ENCODE measurements around the gene NACC2. TPM values are rescaled to one million over a fixed set of nuclear protein-coding genes. Genes with fewer than 3 reads are reported as not detected.

Gene NACC2
- total and polyA plus RNA-seq, 8 donors, result 3.6 to 29.5 (median 5.5) TPM

DNA sequence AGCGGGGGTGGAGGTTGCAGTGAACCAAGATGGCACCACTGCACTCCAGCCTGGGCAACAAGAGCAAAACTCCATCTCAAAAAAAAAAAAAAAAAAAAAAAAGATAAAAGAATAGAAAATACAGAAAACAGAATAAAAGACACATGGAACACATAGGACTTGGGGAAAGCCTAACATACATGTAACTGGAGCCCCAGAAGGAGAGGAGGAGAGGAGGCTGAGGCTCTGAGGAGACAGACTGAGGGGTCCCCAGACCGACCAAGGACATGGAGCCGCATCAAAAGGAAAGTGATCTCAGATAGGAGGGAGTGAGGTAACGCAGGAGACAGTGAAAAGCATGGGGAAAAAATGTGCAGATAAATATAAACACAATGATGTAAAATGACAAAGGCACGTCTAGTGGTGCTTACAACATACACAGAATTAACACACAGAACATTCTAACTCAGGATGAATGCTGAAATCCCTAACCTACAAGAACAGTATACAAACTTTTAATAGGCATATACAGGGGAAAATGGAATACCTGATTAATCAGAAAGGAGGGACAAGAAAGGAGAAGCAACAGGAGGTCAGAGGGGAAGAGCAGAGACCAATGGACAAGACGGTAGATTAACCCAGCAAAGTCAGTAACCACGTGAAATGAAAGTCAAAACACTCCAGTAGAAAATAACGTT, 68.7 kb downstream of the NACC2 start:
- no peak overlapping the region for H3K27ac ChIP-seq
- peaks cover 0 to 44% of the 10 kb centered on the region in 2 donors for H3K4me1 ChIP-seq
- no peaks in the 10 kb centered on the region for H3K27me3 ChIP-seq
- H3K4me3 ChIP-seq, result no peak overlapping the region
- peaks cover 0 to 13% of the 10 kb centered on the region in 2 donors for H3K36me3 ChIP-seq
- intact Hi-C loops (cut with DNase I), result no loop called here
- DNase-seq (no peak), ATAC-seq (no peak)
- no peak for TF ChIP-seq CTCF (IDR thresholded peaks at IDR 0.05)
- H3K9me3 ChIP-seq, result no peaks in the 10 kb centered on the region

- Histone ChIP-seq H3K36me3 (peaks cover 0 to 13% of the 10 kb centered on the region in 2 donors), H3K9me3 (no peaks in the 10 kb centered on the region), H3K27ac (no peak overlapping the region), H3K4me3 (no peak overlapping the region), H3K27me3 (no peaks in the 10 kb centered on the region), H3K4me1 (peaks cover 0 to 39% of the 10 kb centered on the region in 2 donors)
- no peak for TF ChIP-seq CTCF (IDR thresholded peaks at IDR 0.05)
- DNase-seq, result no peak
- intact Hi-C loops (cut with DNase I), result no loop called here
- no peak for ATAC-seq
These were observed 69.6 kb downstream of the NACC2 start for GRCh38 chr9:136025481-136025880.

GRCh38 chr9:136024696-136025316, 70.3 kb downstream of the NACC2 start:
- ATAC-seq (no peak), DNase-seq (peak in 1 of 4 donors; percentile 20)
- H3K9me3 ChIP-seq, result no peaks in the 10 kb centered on the region
- no peaks in the 10 kb centered on the region for H3K27me3 ChIP-seq
- no peak overlapping the region for H3K4me3 ChIP-seq
- intact Hi-C loops (cut with DNase I), result no loop called here
- H3K4me1 ChIP-seq, result peaks cover 0 to 39% of the 10 kb centered on the region in 2 donors
- no peak for TF ChIP-seq CTCF (IDR thresholded peaks at IDR 0.05)
- peak overlapping the region in 1 of 2 donors; percentile 13 for H3K27ac ChIP-seq
- peaks cover 0 to 13% of the 10 kb centered on the region in 2 donors for H3K36me3 ChIP-seq

GRCh38 chr9:136024286-136024685, 70.8 kb downstream of the NACC2 start:
- Histone ChIP-seq H3K27ac (peak overlapping the region in 1 of 2 donors; percentile 13), H3K27me3 (no peaks in the 10 kb centered on the region), H3K4me3 (no peak overlapping the region), H3K36me3 (peaks cover 0 to 8% of the 10 kb centered on the region in 2 donors), H3K4me1 (peaks cover 0 to 39% of the 10 kb centered on the region in 2 donors), H3K9me3 (no peaks in the 10 kb centered on the region)
- no peak for TF ChIP-seq CTCF (IDR thresholded peaks at IDR 0.05)
- DNase-seq (no peak), ATAC-seq (no peak)
- intact Hi-C loops (cut with DNase I), result no loop called here

- intact Hi-C loops (cut with DNase I), result no loop called here
- peaks cover 0 to 5% of the 10 kb centered on the region in 2 donors for H3K36me3 ChIP-seq
- DNase-seq (peak in 1 of 4 donors; percentile 48), ATAC-seq (peak; percentile 9)
- no peak for TF ChIP-seq CTCF (IDR thresholded peaks at IDR 0.05)
- H3K4me3 ChIP-seq, result no peak overlapping the region
- H3K27ac ChIP-seq, result peak overlapping the region in 1 of 2 donors; percentile 20
- peaks cover 0 to 35% of the 10 kb centered on the region in 2 donors for H3K4me1 ChIP-seq
- no peaks in the 10 kb centered on the region for H3K9me3 ChIP-seq
- no peaks in the 10 kb centered on the region for H3K27me3 ChIP-seq
These were observed 71.5 kb downstream of the NACC2 start for GRCh38 chr9:136023410-136024225.

Measured in left lung (tissue), 10 donors.